GM19023 (cell line): Measurements from ENCODE around the gene DSCAML1.
"Not testable (repeated sequence)": the region's sequence is repeated elsewhere in the genome, so short reads cannot be mapped to it uniquely, and the experiment has no call there.

Experiments used
- ATAC-seq: cut with Tn5 transposase; IDR thresholded peaks from one replicate; pipeline ENCODE4 v1.9.1; 2021; ENCODE audit warnings: mild to moderate bottlenecking, moderate library complexity; ENCODE audit not compliant: unreplicated experiment

The DSCAML1 gene

GRCh38 chr11:117459123-117459978, 337.7 kb downstream of the DSCAML1 start:
- no peak for ATAC-seq

GRCh38 chr11:117458275-117459122, 338.5 kb downstream of the DSCAML1 start:
- ATAC-seq = no peak

- no peak for ATAC-seq
These were observed 339.2 kb downstream of the DSCAML1 start for GRCh38 chr11:117457835-117458234.

GRCh38 chr11:117457031-117457785, 339.8 kb downstream of the DSCAML1 start:
- ATAC-seq = no peak

- not testable (repeated sequence) for ATAC-seq
These were observed 340.3 kb downstream of the DSCAML1 start for GRCh38 chr11:117456721-117457029.

GRCh38 chr11:117456027-117456720, 340.8 kb downstream of the DSCAML1 start:
- peak; percentile 75 for ATAC-seq

- no peak for ATAC-seq
These were observed 342.5 kb downstream of the DSCAML1 start for GRCh38 chr11:117454564-117454917.

GRCh38 chr11:117453886-117454563, 343.0 kb downstream of the DSCAML1 start:
- ATAC-seq = no peak

- no peak for ATAC-seq
These were observed 347.8 kb downstream of the DSCAML1 start for GRCh38 chr11:117449111-117449693.

GRCh38 chr11:117444711-117445658, 352.0 kb downstream of the DSCAML1 start:
- ATAC-seq = no peak

GRCh38 chr11:117444256-117444655, 352.8 kb downstream of the DSCAML1 start:
- no peak for ATAC-seq

GRCh38 chr11:117443266-117444186, 353.5 kb downstream of the DSCAML1 start:
- no peak for ATAC-seq

- no peak for ATAC-seq
These were observed 354.2 kb downstream of the DSCAML1 start for GRCh38 chr11:117442869-117443239.

GRCh38 chr11:117442049-117442868, 354.8 kb downstream of the DSCAML1 start:
- no peak for ATAC-seq

GRCh38 chr11:117441146-117441975, 355.7 kb downstream of the DSCAML1 start:
- no peak for ATAC-seq

GRCh38 chr11:117440258-117440657, 356.8 kb downstream of the DSCAML1 start:
- ATAC-seq = no peak
